Effector memory CD8-positive, alpha-beta T cell (primary cell): ENCODE measurements around the gene ERN1.

Experiments used
- ATAC-seq: fragments of 150-1000 bp; cut with Tn5 transposase; replicated peaks from 2 replicates; pipeline ENCODE4 v1.10.0; 2021; ENCODE audit warnings: mild to moderate bottlenecking, moderate library complexity
- DNase-seq, 3 experiments: peaks; one replicate each; pipeline ENCODE4 v3.0.0; 2021
- H3K27ac Mint-ChIP-seq, 2 donors: one replicate each; pipeline ENCODE4 v1.8.0; 2022; ENCODE audit warnings: mild to moderate bottlenecking in 2 of 2, mixed read lengths in 2 of 2, moderate library complexity in 2 of 2
- H3K27me3 Mint-ChIP-seq, 2 donors: one replicate each; pipeline ENCODE4 v1.8.0; 2022; ENCODE audit warnings: mixed read lengths in 2 of 2
- H3K36me3 Mint-ChIP-seq: one replicate; pipeline ENCODE4 v1.8.0; 2022; ENCODE audit warnings: mild to moderate bottlenecking, moderate library complexity, mixed read lengths; ENCODE audit not compliant: insufficient read depth
- H3K4me1 Mint-ChIP-seq, 2 donors: one replicate each; pipeline ENCODE4 v1.8.0; 2022; ENCODE audit warnings: low read depth in 2 of 2, mixed read lengths in 2 of 2
- H3K4me3 Mint-ChIP-seq, 2 donors: one replicate each; pipeline ENCODE4 v1.8.0; 2022; ENCODE audit warnings: mild to moderate bottlenecking in 2 of 2, mixed read lengths in 2 of 2, moderate library complexity in 2 of 2
- H3K9me3 Mint-ChIP-seq, 2 donors: one replicate each; pipeline ENCODE4 v1.8.0; 2022; ENCODE audit warnings: mixed read lengths in 2 of 2

The ERN1 gene

DNA sequence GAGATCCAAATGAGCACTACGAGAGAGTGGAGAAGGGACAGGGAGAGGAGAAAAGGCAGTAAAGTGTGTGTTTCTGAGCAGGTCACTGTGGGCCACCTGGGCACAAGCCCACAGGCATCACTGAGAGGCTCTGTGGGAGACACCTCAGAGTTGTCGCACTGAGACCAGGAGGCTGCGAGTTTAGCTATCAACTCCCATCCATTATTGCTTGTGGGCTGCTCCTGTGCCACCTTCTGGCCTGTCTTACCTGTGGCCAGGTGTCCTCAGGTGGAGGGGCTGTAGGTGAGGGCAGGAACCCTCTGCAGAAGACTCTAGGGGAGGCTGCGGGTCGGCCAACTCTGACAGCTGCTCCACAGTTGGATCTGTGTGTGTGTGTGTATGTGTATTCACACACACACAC is 134.3 kb downstream of the ERN1 start:
- H3K36me3 Mint-ChIP-seq = peaks cover 23% of the 10 kb centered on the region
- H3K4me1 Mint-ChIP-seq = peaks cover 61 to 70% of the 10 kb centered on the region in 2 donors
- DNase-seq = no peak
- H3K27me3 Mint-ChIP-seq = no peaks in the 10 kb centered on the region
- H3K9me3 Mint-ChIP-seq = no peaks in the 10 kb centered on the region
- peak overlapping the region; percentile 4 to 30 for H3K27ac Mint-ChIP-seq
- H3K4me3 Mint-ChIP-seq = no peak overlapping the region
- ATAC-seq = no peak

DNA sequence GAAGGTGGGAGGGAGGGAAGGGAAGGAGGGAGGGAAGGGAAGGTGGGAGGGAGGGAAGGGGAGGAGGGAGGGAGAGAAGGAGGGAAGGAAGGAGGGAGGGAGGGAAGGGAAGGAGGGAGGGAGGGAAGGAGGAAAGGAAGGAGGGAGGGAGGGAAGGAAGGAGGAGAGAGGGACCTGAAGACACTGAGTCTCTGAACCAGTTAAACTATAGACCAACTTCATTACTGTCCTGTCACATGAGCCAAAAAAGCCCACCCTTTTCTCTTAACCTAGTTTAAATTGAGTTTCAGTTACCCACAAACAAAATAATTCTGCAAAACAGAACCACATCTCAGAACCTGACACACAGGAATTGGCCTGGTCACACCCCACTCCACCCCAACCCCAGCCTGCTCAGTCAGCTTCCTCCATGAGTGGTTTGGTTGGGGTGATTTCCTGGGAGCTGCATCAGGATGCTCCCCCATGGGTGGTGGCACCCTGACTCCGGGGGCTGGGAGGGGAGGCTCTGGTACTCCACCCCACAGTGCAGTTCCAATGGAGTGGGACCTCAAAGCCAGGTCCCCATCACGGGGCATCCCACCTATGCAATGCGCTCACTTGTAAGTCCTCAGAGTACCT is 136.5 kb downstream of the ERN1 start:
- H3K27me3 Mint-ChIP-seq = no peaks in the 10 kb centered on the region
- peaks cover 60 to 63% of the 10 kb centered on the region in 2 donors for H3K4me1 Mint-ChIP-seq
- no peaks in the 10 kb centered on the region for H3K9me3 Mint-ChIP-seq
- peak overlapping the region; percentile 68 to 70 for H3K4me3 Mint-ChIP-seq
- H3K27ac Mint-ChIP-seq = peak overlapping the region; percentile 97 to 98
- H3K36me3 Mint-ChIP-seq = peaks cover 22% of the 10 kb centered on the region
- DNase-seq (peak; percentile 40 to 47 (median 41)), ATAC-seq (peak; percentile 71)

DNA sequence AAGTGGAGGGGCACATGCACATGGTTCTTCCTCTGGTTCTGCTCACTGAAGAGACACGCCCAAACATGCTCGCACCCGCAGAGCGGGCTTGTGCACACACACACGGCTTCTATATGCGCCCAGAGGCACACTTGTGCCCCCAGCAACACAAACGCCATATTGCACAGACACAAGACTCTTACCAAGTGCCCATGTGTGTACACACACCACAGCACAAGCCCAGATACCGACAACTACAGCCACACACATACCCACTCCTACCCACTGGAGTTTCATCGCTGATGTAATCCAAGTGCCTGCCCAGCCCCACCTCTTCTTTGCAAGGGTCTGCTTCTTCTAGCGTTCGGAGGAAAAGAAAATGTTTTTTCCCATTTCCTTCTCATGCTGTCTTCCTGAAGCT is 138.3 kb downstream of the ERN1 start:
- Mint-ChIP-seq H3K4me3 (peak overlapping the region; percentile 82 to 88), H3K27ac (peak overlapping the region; percentile 91 to 97), H3K4me1 (peaks cover 51 to 52% of the 10 kb centered on the region in 2 donors), H3K36me3 (peaks cover 10% of the 10 kb centered on the region), H3K9me3 (no peaks in the 10 kb centered on the region), H3K27me3 (no peaks in the 10 kb centered on the region)
- no peak for ATAC-seq
- DNase-seq = no peak

DNA sequence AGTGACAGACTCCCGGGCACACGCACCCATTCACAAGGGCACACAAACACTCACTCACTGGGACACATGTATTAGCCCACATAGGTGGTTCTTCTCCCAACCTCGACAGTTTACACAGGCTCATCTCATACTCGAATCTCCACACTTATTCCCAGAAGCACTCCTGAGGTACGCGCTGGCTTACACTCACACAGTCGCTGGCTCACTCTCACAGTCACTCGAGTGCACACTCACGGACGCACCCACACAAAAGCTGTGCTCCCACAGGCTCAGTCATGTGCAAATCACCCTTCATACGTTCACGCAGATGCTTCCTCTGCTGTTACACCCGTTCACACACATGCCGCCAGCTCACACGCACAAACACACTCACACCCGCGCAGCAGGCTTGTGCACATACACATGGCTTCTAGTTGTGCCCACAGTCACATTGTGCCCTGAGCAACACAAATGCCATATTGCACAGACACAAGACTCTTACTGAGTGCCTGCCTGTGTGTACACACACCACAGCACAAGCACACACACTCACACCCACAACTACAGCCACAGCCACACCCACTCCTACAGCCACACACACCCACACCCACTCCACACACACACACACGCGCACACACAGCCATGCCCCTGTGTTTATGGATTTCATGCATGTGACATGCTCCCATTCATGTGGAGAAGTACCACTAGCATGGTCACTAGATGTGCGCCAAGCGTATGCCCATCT is 140.2 kb downstream of the ERN1 start:
- Mint-ChIP-seq H3K27me3 (no peaks in the 10 kb centered on the region), H3K4me1 (peaks cover 56 to 59% of the 10 kb centered on the region in 2 donors), H3K9me3 (no peaks in the 10 kb centered on the region), H3K36me3 (peaks cover 13% of the 10 kb centered on the region), H3K27ac (peak overlapping the region; percentile 91), H3K4me3 (peak overlapping the region; percentile 82 to 88)
- ATAC-seq (no peak), DNase-seq (no peak)
